HG03280 (cell line): Measurements from ENCODE around the gene GNG13.
"Not testable (repeated sequence)": the region's sequence is repeated elsewhere in the genome, so short reads cannot be mapped to it uniquely, and the experiment has no call there.

Source experiments
- ATAC-seq: cut with Tn5 transposase; IDR thresholded peaks from one replicate; pipeline ENCODE4 v1.9.1; 2021; ENCODE audit warnings: mild to moderate bottlenecking, moderate library complexity; ENCODE audit not compliant: unreplicated experiment

Gene GNG13

DNA sequence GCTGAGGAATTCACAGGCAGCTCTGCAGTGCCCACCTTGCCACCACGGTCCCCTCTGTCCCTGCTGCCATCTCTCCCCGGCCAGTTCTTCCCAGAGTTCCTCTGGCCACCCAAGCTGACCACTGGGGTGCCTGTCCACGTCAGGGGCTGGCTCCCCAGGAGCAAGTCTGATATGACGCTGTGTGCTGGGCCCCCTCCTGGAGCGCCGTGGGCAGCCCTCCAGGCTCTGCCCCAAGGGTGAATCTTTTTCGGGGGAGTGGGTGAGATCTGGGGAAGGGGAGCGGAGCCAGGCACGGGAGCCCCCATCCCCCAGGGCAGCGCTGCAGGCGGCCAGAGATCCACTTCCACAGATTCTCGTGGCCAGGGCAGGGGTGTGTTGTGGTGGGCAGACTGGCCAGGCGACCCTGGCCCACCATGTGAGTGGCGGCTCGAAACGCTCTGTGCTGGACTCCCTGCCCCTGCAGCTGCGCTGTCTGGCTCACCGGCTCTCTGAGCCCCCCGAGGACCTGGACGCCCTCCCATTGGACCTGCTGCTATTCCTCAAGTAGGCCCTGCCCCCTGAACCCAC is 36.3 kb downstream of the GNG13 start:
- no peak for ATAC-seq

DNA sequence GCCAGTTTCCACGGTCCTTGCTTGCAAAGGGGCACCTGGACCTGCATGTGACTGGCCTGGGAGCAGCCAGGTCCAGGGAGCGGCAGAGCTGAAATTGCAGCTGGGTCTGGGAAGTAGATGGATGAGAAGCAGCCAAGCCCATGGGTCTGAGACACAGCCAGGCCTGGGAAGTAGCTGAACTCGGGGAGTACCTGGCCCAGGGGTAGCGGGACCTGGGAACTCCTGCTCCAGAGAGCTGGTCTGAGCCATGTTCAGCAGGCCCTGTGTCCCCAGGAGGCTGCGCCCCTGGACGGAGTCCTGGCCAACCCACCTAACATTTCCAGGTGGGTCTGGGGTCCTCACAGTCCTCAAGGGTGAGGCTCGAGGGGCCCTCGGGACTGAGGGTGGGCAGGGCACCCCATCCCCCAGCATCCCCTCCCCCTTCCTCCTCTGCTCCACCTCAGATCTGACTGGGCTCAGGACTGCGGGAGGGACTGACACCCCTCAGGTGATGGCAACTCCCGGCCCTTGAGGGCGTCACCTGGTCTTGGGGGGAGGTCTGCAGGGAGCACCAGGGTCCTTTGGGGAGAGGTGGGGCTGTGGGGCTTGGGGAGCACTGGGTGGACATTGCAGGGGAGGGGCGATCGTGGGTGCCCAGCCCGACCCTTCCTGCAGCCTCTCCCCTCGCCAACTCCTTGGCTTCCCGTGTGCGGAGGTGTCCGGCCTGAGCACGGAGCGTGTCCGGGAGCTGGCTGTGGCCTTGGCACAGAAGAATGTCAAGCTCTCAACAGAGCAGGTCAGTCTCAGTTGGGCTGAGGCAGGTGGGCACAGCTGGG is 37.0 kb downstream of the GNG13 start:
- no peak for ATAC-seq

DNA sequence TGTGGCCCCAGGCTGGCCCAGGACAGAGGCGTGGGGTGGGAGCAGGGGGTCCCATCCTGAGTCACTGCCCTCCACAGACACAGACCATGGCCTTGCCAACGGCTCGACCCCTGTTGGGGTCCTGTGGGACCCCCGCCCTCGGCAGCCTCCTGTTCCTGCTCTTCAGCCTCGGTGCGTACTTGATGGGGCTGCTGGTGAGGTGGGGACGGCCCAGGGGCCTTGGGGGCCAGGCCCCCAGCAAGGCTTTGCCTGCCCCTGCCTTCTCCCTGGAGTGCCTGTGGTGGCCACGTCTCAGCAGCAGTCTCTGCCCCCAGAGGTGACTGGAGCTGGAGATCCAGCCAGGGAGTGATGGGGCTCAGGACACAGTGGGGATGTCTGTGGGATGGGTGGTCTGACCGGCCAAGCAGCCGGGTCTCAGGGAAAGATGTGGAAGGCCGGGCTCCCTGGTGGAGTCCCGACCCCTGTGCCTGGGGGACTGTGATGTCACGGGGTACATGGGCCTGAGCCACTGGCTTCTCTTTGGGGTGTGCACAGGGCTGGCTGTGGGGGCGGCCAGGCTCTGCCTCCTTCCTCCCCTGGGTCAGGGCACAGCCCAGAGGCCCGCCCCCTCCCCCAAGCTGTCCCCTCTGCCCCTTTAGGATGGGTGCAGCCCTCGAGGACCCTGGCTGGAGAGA is 37.8 kb downstream of the GNG13 start:
- no peak for ATAC-seq

DNA sequence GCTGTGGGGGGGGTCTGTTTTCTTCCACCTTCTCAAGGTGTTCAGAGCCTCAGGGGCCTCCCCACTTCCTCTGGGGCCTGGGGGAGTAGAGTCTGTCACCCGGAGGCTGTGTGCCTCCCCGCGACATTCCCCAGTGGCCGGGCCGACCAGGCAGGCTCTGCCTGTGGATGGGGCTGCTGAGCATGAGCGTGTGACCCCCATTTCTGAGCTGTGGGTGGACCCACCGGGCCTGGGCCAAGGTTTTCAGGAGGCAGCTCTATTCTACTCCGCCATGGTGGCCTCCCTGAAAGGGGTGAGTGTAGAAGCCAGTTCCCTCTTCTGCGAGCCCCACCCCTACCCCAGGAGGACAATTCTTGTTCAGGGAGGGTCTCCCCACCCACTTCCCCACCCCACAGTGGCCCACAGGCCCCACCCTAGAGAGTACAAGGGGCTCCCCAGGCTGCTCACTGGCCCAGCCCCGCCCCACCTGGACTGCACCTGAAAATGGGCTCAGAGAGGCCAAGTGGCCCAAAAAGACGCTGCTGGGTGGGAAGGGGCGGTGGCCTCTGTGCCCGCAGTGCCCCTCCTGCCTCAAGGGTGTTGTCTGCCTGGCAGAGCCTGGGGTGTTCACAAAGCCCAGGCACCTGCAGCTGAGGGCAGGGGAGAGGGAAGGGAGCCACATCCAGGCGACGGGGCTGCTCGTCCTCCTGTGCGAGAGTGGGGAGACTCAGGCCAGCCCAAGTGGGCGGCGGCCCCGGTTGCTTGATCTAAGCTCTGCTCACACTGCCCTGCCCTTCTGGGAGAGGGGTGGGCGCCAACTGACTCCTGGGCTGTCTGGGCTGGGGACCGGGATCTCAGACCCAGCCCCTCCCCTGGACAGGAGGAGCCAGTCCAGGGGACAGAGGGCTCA is 38.7 kb downstream of the GNG13 start:
- ATAC-seq: no peak

DNA sequence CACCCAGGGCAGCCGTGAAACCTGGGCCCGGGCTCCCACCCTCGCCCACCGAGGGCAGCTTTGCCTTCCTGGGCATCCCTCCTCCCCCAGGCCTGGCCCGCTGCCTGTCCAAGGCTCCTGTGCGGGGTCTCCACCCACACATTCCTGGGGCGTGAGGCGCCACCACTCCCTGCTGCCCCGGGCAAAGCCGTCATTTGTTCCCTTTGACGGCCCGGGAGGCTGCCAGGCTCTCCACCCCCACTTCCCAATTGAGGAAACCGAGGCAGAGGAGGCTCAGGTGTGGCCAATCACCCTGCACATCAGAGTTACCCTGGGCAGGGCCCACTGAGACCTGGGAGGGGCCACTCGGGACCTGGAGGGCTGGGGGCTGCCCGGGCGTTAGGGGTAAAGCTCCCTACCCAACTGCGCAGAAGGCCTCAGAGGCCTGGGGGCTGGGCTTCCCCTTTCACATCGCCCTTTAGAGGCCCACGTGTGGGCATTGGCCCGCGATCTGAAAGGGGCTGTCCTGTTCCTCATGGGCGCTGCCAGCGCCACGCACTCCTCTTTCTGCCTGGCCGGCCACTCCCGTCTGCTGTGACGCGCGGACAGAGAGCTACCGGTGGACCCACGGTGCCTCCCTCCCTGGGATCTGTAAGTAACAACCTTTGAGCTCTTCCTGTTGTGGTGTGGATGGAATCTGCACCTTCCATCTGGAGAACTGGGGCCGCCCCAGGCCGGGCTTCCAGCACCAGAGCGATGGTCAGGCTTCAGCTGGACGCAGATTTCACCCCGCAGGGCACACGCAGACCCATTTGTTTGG is 39.8 kb downstream of the GNG13 start, which contains the start of gene MSLN:
Gene MSLN (plus strand): TSS at position 190 of the 799 bp plus-strand sequence. CDS start 1,947 bp downstream, outside the sequence.
- ATAC-seq: no peak

DNA sequence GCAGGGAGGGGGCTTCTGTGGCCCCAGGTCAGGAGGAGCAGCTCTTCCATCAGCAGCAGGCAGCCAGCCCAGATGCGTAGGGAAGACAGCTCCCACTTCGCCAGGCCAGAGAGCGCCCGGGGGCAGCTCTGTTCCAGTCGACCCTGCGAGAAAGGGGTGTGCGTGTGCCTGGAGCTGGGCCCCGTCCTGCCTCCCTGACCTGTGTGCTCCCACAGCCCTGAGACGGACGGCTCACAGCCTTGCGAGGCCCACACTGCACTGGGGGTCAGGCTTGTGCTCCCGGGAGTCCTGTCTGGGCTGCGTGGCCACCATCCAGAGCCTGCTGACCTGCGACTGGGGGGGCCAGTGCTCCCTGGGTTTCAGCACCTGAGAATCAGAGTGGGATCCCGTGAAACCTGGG is 40.5 kb downstream of the GNG13 start:
- no peak for ATAC-seq

DNA sequence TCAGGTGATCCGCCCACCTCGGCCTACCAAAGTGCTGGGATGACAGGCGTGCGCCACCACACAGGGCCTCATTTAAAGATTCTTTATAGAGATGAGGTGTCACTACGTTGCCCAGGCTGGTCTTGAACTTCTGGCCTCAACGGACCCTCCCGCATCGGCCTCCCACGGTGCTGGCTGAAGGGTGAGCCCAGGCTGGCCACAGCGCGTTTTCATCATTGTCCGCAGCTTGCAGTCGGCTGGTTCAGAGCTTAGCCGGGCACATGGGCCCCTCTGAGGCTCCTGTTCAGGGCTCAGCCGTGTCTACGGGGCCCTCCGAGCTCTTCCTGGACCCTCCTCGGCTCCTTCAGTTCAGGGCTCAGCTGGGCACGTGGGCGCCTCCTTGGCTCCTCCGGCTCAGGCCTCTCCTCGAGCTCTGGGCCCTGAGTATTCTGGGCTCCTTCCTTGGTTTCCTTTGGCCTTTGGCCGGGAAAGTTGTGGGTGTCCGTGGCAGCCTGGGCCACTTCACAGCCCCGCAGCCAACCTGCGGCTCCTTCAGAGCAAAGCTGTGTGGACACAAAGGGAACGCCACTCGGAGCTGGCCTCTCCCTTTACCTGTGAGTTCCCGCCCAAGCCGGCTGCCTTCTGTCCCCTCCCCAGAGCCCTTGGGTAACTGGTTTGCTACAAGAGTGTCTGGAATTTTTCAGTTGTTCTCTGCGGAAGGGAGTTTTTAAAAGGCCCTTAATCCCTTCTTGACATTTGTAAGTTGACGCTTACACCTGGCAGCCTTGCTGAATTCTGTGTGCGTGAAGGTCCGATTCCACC is 41.2 kb downstream of the GNG13 start:
- no peak for ATAC-seq

DNA sequence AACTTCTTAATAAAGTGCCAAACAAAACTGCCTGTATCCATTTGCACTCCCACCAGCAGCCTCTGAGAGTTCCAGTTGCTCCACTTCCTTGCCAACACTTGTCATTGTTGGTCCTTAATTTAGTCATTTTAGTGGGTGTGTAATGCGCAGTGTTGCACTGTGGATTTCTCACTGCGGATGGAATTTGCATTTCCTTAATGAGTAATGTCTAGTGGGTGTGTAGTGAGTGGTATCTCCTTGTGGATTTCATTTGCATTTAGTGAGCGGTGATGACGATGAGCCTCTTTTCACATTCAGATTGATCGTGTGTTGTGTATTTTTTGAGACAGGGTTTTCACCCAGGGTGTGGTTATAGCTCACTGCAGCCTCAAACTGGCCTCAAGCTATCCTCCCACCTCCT is 44.1 kb downstream of the GNG13 start:
- ATAC-seq: no peak

DNA sequence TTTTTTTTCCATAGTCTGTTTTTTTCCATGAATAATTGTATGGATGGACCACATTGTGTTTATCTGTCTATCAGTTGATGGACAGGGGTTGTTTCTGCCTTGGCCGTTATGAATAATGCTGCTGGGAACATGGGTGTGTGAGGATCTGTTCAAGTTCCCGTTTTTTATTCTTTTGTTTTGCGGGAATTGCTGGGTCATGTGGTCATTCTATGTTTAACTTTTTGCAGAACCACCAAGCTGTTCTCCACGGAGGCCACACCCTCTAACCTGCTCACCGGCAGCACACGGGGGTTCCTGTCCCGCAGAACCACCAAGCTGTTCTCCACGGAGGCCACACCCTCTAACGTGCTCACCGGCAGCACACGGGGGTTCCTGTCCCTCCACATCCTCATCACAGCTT is 45.9 kb downstream of the GNG13 start:
- no peak for ATAC-seq

DNA sequence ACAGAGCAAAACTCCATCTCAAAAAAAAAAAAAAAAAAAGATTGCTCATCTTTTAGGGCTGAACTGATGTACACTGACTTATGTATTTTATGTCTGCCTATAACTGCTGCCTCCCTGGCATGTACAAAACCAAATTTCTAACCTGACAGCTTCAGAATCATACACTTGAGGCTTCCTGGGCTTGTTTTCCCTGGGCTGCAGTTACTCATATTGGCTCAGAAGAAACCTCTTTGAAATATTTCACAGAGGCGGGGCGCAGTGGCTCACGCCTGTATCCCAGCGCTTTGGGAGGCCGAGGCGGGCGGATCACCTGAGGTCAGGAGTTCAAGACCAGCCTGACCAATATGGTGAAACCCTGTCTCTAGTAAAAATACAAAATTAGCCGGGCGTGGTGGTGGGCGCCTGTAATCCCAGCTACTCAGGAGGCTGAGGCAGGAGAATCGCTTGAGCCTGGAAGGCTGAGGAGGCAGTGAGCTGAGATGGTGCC is 46.4 kb downstream of the GNG13 start:
- not testable (repeated sequence) for ATAC-seq

DNA sequence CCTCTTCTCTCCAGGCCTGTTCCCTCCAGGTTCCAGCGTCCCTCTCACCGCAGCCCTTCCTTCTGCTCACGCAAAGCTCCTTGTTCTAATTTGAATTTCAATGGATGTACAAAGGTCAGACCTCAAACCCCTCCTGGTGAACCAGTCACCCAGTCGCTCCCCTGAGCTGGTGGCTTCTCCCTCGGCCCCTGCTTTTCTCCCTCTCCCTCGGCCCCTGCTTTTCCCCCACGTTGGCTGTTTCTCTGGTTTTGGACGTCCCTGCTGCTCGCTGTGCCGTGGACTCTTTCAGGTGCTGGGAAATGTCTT is 48.6 kb downstream of the GNG13 start:
- ATAC-seq: no peak

DNA sequence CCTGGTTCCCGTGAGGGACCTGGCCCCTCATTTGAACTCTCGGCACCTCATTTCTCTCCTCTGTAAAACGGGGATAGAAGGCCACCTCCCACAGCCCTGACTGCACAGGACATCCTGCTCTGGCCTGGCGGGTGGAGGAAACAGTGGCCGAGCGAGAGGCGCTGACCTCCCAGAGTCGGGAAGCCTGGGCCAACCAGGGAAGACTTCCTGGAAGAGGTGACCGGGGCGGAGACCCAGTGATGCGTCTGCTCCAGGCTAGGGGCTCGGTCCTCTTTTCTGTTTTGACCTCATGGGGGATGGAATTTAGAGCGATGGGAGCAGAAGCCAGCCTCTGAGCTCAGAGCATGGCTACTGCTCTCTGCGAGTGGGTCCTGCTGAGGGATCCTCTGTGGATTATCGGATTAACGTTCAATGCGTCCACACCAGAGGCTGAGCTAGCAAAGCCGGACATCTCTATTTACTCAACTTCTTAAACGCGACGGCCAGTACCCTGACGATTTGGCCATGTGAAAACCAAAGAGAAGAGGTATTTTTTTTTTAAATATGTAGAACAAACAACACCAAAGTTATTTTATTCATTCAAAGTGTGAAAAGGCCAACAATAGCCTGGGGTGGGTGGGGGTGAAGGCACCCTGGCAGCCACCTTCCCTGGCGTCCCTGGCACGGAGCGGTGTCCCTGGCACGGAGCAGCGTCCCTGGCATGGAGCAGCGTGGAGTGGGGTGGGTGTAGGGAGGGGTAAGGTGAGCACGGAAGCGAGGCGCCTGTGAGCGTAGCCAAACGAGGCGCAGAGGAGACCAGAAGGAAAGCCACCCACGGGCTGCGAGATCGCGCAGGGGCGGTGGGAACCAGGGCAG is 49.2 kb downstream of the GNG13 start:
- no peak for ATAC-seq

DNA sequence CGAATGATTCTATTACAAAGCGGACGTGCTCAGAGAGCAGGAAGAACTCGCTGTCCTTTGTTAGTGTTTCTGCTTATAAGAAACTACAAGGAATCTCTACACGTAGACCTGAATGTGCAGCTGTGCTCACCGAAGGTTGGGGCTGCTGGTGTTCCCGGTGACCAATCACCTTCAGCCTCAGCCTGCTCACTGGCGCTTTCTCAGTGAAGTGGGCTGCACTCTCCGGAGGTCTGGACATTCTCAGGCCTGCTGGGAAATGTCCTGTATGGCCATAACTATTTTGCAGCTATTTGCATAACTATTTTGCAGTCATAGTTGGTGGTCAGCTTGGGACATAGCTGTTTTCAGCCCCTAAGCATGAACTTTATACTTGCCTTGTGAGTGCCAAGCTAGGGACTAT is 50.0 kb downstream of the GNG13 start:
- no peak for ATAC-seq

DNA sequence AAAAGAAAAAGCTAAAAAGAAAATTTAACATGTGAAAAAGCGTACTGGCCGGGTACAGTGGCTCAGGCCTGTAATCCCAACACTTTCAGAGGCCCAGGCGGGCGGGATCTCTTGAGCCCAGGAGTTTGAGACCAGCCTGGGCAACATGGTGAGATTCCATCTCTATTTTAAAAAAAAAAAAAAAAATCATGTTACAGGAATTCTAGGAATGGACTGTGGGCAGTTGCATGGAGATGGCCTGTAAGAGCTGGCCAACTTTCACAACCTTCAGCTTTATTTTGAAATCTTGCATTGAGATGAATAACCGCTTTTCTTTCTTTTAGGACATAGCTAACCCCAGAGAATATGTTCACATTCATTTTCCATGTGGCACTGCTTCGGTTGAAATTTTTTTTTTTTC is 51.5 kb downstream of the GNG13 start:
- no peak for ATAC-seq
